GM23248 (cell line): ENCODE measurements around the gene AKAP7.

Experiments used
- EZH2 ChIP-seq: fragments of 200-600 bp; sonication (generic); IDR thresholded peaks from 2 replicates; pipeline ENCODE4 v1.6.1; 2018; ENCODE audit warnings: antibody characterized with exemption, mild to moderate bottlenecking; ENCODE audit not compliant: insufficient read depth, poor library complexity, severe bottlenecking
- EZH2phosphoT487 ChIP-seq: fragments of 200-600 bp; sonication (generic); IDR thresholded peaks from 2 replicates; pipeline ENCODE4 v1.6.1; 2018; ENCODE audit warnings: antibody characterized with exemption, moderate library complexity, mild to moderate bottlenecking, low read depth; ENCODE audit not compliant: insufficient read depth

GRCh38 chr6:131244942-131245341 is 109.7 kb downstream of the AKAP7 start:
- no peak for TF ChIP-seq EZH2phosphoT487
- TF ChIP-seq EZH2: no peak
